GM12873 (cell line): ENCODE measurements around the gene SLC2A1.

ENCODE experiments used
- TF ChIP-seq, protein P1 (sequence below): IDR thresholded peaks from 2 replicates; pipeline ENCODE4 v1.5.1; 2012; ENCODE audit warnings: low read depth, mild to moderate bottlenecking, moderate library complexity, low read length, control low read depth; ENCODE audit not compliant: insufficient read depth; ENCODE audit errors: missing control alignments

The SLC2A1 gene

GRCh38 chr1:42938645-42939615, 19.7 kb downstream of the SLC2A1 start:
- TF ChIP-seq, protein P1, sequence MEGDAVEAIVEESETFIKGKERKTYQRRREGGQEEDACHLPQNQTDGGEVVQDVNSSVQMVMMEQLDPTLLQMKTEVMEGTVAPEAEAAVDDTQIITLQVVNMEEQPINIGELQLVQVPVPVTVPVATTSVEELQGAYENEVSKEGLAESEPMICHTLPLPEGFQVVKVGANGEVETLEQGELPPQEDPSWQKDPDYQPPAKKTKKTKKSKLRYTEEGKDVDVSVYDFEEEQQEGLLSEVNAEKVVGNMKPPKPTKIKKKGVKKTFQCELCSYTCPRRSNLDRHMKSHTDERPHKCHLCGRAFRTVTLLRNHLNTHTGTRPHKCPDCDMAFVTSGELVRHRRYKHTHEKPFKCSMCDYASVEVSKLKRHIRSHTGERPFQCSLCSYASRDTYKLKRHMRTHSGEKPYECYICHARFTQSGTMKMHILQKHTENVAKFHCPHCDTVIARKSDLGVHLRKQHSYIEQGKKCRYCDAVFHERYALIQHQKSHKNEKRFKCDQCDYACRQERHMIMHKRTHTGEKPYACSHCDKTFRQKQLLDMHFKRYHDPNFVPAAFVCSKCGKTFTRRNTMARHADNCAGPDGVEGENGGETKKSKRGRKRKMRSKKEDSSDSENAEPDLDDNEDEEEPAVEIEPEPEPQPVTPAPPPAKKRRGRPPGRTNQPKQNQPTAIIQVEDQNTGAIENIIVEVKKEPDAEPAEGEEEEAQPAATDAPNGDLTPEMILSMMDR: no peak

DNA sequence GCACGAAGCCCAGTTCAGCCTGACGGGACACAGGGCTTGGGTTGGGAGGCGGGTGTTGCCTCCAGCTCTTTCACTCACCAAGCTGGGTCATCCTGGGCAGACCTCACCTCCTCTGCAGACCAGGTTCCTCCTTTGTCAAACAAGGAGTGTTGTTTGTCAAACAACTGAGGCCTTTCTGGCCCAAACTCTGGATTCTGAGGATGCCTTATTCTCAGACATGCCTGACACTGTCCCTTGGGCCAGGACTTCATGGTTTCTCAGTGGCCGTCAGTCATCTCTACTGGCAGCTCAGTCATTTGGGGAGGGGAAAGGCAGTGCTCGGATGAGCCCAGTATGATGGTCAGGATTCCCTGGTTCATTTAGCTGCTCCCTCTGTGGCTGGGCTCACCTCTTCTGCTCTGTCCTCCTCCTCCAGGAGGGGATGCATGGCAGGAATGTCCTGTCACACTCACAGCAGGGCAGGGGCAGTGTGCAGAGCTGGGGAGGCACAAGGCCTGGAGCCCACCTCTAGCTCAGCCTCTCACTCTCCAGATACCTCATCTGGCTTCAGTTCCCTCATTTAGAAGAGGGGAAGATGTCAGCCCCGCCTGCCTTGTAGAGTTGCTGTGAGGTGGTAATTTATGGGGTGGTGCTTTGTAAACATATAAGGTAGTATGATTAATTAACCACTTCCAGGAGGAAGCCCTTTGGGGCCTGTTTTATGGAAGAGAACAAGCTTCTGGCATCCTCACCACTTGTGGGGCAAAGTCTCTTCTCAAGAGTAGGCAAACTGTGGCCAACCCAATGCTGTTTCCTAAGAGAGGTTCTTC, 20.6 kb downstream of the SLC2A1 start:
- TF ChIP-seq, protein P1: no peak

DNA sequence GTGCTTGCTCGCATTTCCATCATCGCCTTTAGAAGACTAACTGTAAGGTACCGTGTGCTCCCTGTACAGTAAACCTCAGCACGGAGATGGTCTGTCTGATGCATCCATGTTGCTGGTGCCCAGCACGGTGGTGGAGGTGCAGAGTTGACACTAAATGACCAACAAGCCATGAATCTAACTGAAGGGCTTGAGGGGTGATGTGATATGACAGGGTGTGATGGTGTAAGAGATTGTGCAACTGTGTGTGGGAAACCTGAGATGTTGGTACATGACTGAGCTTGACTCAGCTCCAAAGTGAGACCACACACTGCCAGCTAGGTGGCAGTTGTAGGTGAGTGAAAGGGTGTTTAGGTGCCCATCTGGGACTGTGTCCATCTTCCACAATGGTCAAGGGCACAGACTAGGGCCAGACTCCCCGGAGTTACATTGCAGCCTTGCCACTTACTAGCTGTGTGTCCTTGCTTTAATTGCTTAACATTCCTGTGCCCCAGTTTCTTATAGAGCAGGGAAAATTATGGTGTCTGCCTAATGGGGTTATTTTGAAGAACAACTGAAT, 21.4 kb downstream of the SLC2A1 start:
- TF ChIP-seq, protein P1: no peak

DNA sequence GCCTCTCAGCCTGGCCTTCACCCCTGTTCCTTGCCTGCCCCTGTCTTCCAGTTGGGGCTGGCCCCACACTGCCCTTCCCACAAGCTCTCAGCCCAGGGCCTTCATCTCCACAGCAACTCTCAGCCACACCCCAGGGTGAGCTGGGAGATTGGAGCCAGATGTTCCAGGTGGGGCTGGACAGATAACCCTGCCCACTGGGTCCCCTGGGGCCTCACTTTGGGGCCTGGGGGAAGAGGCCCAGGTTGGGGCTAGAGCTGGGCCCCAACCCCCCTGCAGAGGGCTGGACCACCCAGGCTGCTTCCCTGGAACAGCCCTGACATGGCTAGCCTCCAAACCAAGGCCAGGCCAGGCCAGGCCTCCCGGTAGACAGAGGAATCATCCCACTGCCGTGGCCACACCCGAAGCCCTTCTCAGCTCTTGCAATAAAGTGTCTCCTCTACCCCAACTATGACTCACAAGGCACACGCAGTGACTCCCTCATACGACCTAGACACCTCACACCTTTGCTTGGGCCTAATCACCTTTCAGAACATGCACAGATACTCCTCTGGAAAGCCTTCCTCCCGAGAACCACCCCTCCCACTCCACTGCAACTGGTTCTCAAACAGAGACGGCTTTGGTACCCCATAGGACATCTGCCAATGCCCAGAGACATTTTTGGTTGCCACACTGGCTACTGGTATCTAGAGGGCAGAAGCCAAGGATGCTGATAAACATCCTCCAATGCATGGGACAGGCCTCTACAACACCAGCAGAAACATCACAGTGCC, 22.2 kb downstream of the SLC2A1 start:
- TF ChIP-seq, protein P1: no peak

DNA sequence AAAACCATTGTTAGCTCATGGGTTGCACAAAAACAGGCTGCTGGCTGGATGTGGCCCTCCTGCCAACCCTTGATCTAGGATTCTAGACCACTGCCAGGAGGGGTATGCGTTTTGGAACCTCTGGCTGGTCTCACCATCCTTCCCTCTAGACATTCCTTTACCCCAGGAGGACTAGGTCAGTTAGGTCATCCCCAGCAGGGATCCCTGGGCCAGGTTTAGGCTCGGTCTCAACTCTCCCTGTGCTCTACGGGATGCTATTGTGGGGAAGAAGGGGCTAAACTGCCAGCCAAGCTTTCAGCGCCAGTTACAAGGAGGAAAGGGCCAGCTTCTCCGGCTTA, 22.7 kb downstream of the SLC2A1 start:
- TF ChIP-seq, protein P1: no peak

GRCh38 chr1:42935313-42935895, 23.3 kb downstream of the SLC2A1 start:
- TF ChIP-seq, protein P1: no peak
